NCI-H748 treated with DMSO at 0.1 percent for 48 hours (cell line): ENCODE data around the gene GSTT2B.
"Not testable (repeated sequence)": the region's sequence is repeated elsewhere in the genome, so short reads cannot be mapped to it uniquely, and the experiment has no call there.

ENCODE experiments used
- DNase-seq: peaks from one replicate; lab custom pipeline; 2025; lab: John Stamatoyannopoulos, UW

The GSTT2B gene

GRCh38 chr22:23940166-23940565 lies 20.8 kb downstream of the GSTT2B start:
- not testable (repeated sequence) for DNase-seq

GRCh38 chr22:23939017-23939357 lies 22.0 kb downstream of the GSTT2B start:
- DNase-seq: no peak

- DNase-seq: no peak
Measured at GRCh38 chr22:23938328-23939016, 22.5 kb downstream of the GSTT2B start.

- no peak for DNase-seq
Measured at GRCh38 chr22:23926561-23926960, 34.4 kb downstream of the GSTT2B start.

GRCh38 chr22:23925020-23925606 lies 35.9 kb downstream of the GSTT2B start:
- DNase-seq: no peak

GRCh38 chr22:23922921-23923320 lies 38.1 kb downstream of the GSTT2B start:
- DNase-seq: no peak

GRCh38 chr22:23921586-23922201 lies 39.3 kb downstream of the GSTT2B start:
- not testable (repeated sequence) for DNase-seq

- DNase-seq: not testable (repeated sequence)
Measured at GRCh38 chr22:23920267-23920611, 40.8 kb downstream of the GSTT2B start.

GRCh38 chr22:23915290-23915689 lies 45.7 kb downstream of the GSTT2B start:
- DNase-seq: no peak

- DNase-seq: peak; percentile 84
Measured at GRCh38 chr22:23913661-23914353, 47.2 kb downstream of the GSTT2B start.

- no peak for DNase-seq
Measured at GRCh38 chr22:23913306-23913660, 47.7 kb downstream of the GSTT2B start.

- DNase-seq: no peak
Measured at GRCh38 chr22:23912293-23912903, 48.6 kb downstream of the GSTT2B start.

- no peak for DNase-seq
Measured at GRCh38 chr22:23911318-23911980, 49.5 kb downstream of the GSTT2B start.

- no peak for DNase-seq
Measured at GRCh38 chr22:23910496-23911190, 50.4 kb downstream of the GSTT2B start.

- no peak for DNase-seq
Measured at GRCh38 chr22:23909296-23909898, 51.6 kb downstream of the GSTT2B start.

- no peak for DNase-seq
Measured at GRCh38 chr22:23908587-23909205, 52.3 kb downstream of the GSTT2B start.

GRCh38 chr22:23907423-23907822 lies 53.6 kb downstream of the GSTT2B start:
- not testable (repeated sequence) for DNase-seq
